T-helper 17 cell (primary cell): ENCODE results near the gene PHF20. TPM values are rescaled to one million over a fixed set of nuclear protein-coding genes. Genes with fewer than 3 reads are reported as not detected.
A peak's percentile ranks its signal among the peaks of the same experiment; 100 is the strongest.
"Not testable (repeated sequence)": the region's sequence is repeated elsewhere in the genome, so short reads cannot be mapped to it uniquely, and the experiment has no call there.

ENCODE experiments used
- ATAC-seq: fragments of 150-1000 bp; cut with Tn5 transposase; 2 replicates; pipeline ENCODE4 v1.10.0; 2021; ENCODE audit warnings: mild to moderate bottlenecking, moderate library complexity
- DNase-seq, 3 donors: peaks; one replicate each; pipeline versions ENCODE4 v3.0.0 to v3.0.0-alpha.2; 2020 to 2021
- H3K9me3 ChIP-seq: one replicate; pipeline ENCODE4 v1.7.0; 2013; ENCODE audit warnings: low read length, mild to moderate bottlenecking; ENCODE audit not compliant: control insufficient read depth, poor library complexity, severe bottlenecking
- H3K27ac Mint-ChIP-seq: one replicate; pipeline ENCODE4 v1.8.0; 2022; ENCODE audit warnings: mild to moderate bottlenecking, moderate library complexity, mixed read lengths
- H3K27me3 Mint-ChIP-seq: one replicate; pipeline ENCODE4 v1.8.0; 2022; ENCODE audit warnings: mixed read lengths
- H3K36me3 Mint-ChIP-seq: one replicate; pipeline ENCODE4 v1.8.0; 2022; ENCODE audit warnings: low read depth, mixed read lengths
- H3K4me1 Mint-ChIP-seq: one replicate; pipeline ENCODE4 v1.8.0; 2022; ENCODE audit warnings: mild to moderate bottlenecking, mixed read lengths
- H3K4me3 Mint-ChIP-seq: one replicate; pipeline ENCODE4 v1.8.0; 2022; ENCODE audit warnings: mild to moderate bottlenecking, moderate library complexity, mixed read lengths
- total RNA-seq, 4 donors: library from RNA in 2 of 4; stranded (reverse) in 2 of 4; gene quantifications; one replicate each; pipeline ENCODE4 v1.2.3 and lab custom pipeline; 2022 to 2026

The PHF20 gene
- total RNA-seq, 2 donors from 2014 or later, result 121 to 129 TPM

GRCh38 chr20:35954907-35955251 is 183.1 kb downstream of the PHF20 start:
- H3K9me3 ChIP-seq, result no peaks in the 10 kb centered on the region
- peak overlapping the region; percentile 98 for H3K4me3 Mint-ChIP-seq
- peak overlapping the region; percentile 97 for H3K27ac Mint-ChIP-seq
- H3K4me1 Mint-ChIP-seq, result peaks cover 14% of the 10 kb centered on the region
- no peaks in the 10 kb centered on the region for H3K27me3 Mint-ChIP-seq
- DNase-seq (peak in 2 of 3 donors; percentile 22 to 37), ATAC-seq (peak; percentile 16)
- H3K36me3 Mint-ChIP-seq, result no peaks in the 10 kb centered on the region

GRCh38 chr20:35956616-35957015 is 184.8 kb downstream of the PHF20 start:
- H3K4me3 Mint-ChIP-seq, result no peak overlapping the region
- DNase-seq, result no peak
- no peak overlapping the region for H3K27ac Mint-ChIP-seq

GRCh38 chr20:35959291-35959690 is 187.5 kb downstream of the PHF20 start:
- not testable (repeated sequence) for H3K4me1 Mint-ChIP-seq, ATAC-seq, H3K27me3 Mint-ChIP-seq, H3K4me3 Mint-ChIP-seq, H3K27ac Mint-ChIP-seq, H3K9me3 ChIP-seq, DNase-seq, H3K36me3 Mint-ChIP-seq

More at GRCh38 chr20:35956616-35957015, 184.8 kb downstream of the PHF20 start:
- H3K36me3 Mint-ChIP-seq, result no peaks in the 10 kb centered on the region
- H3K4me1 Mint-ChIP-seq, result peaks cover 13% of the 10 kb centered on the region
- H3K9me3 ChIP-seq, result no peaks in the 10 kb centered on the region
- H3K27me3 Mint-ChIP-seq, result no peaks in the 10 kb centered on the region
- no peak for ATAC-seq

GRCh38 chr20:35963878-35964277 is 192.1 kb downstream of the PHF20 start:
- H3K36me3 Mint-ChIP-seq, result peaks cover 2% of the 10 kb centered on the region
- no peak for ATAC-seq
- H3K27me3 Mint-ChIP-seq, result no peaks in the 10 kb centered on the region
- H3K9me3 ChIP-seq, result no peaks in the 10 kb centered on the region
- peaks cover 6% of the 10 kb centered on the region for H3K4me1 Mint-ChIP-seq
- DNase-seq, result no peak
- H3K27ac Mint-ChIP-seq, result no peak overlapping the region
- H3K4me3 Mint-ChIP-seq, result no peak overlapping the region

- H3K4me3 Mint-ChIP-seq, result peak within 1 kb of the TSS; percentile 36
- H3K36me3 Mint-ChIP-seq, result peaks cover 2% of the 10 kb centered on the region
- no peaks in the 10 kb centered on the region for H3K9me3 ChIP-seq
- DNase-seq (no peak), ATAC-seq (no peak)
- no peak within 1 kb of the TSS for H3K27ac Mint-ChIP-seq
- H3K4me1 Mint-ChIP-seq, result peaks cover 6% of the 10 kb centered on the region
- H3K27me3 Mint-ChIP-seq, result no peaks in the 10 kb centered on the region
These were observed 196.3 kb downstream of the PHF20 start, which contains the start of gene CNBD2 for GRCh38 chr20:35967979-35968640. TSS of gene CNBD2 (plus strand) at chr20:35968590. CDS start at chr20:35968763, 173 bp downstream.

- no peaks in the 10 kb centered on the region for H3K27me3 Mint-ChIP-seq
- DNase-seq (no peak), ATAC-seq (no peak)
- no peak overlapping the region for H3K4me3 Mint-ChIP-seq
- H3K36me3 Mint-ChIP-seq, result peaks cover 2% of the 10 kb centered on the region
- H3K27ac Mint-ChIP-seq, result no peak overlapping the region
- peaks cover 6% of the 10 kb centered on the region for H3K4me1 Mint-ChIP-seq
- H3K9me3 ChIP-seq, result no peaks in the 10 kb centered on the region
These were observed 197.1 kb downstream of the PHF20 start for GRCh38 chr20:35968930-35969329.

GRCh38 chr20:35971981-35972380 is 200.2 kb downstream of the PHF20 start:
- Mint-ChIP-seq H3K4me1 (no peaks in the 10 kb centered on the region), H3K27ac (no peak overlapping the region), H3K36me3 (no peaks in the 10 kb centered on the region), H3K27me3 (no peaks in the 10 kb centered on the region), H3K4me3 (no peak overlapping the region)
- H3K9me3 ChIP-seq, result no peaks in the 10 kb centered on the region
- ATAC-seq (no peak), DNase-seq (no peak)

GRCh38 chr20:35972462-35972861 is 200.6 kb downstream of the PHF20 start:
- H3K4me3 Mint-ChIP-seq, result no peak overlapping the region
- H3K27ac Mint-ChIP-seq, result no peak overlapping the region
- ATAC-seq (no peak), DNase-seq (no peak)
- H3K4me1 Mint-ChIP-seq, result no peaks in the 10 kb centered on the region
- no peaks in the 10 kb centered on the region for H3K27me3 Mint-ChIP-seq
- H3K9me3 ChIP-seq, result no peaks in the 10 kb centered on the region
- no peaks in the 10 kb centered on the region for H3K36me3 Mint-ChIP-seq

GRCh38 chr20:35974256-35974655 is 202.4 kb downstream of the PHF20 start:
- H3K4me1 Mint-ChIP-seq, result no peaks in the 10 kb centered on the region
- H3K27me3 Mint-ChIP-seq, result no peaks in the 10 kb centered on the region
- ATAC-seq (no peak), DNase-seq (no peak)
- H3K27ac Mint-ChIP-seq, result no peak overlapping the region
- no peaks in the 10 kb centered on the region for H3K9me3 ChIP-seq
- H3K36me3 Mint-ChIP-seq, result no peaks in the 10 kb centered on the region
- H3K4me3 Mint-ChIP-seq, result no peak overlapping the region

- no peak overlapping the region for H3K27ac Mint-ChIP-seq
- H3K9me3 ChIP-seq, result no peaks in the 10 kb centered on the region
- DNase-seq (no peak), ATAC-seq (no peak)
- no peak overlapping the region for H3K4me3 Mint-ChIP-seq
- H3K36me3 Mint-ChIP-seq, result no peaks in the 10 kb centered on the region
- H3K27me3 Mint-ChIP-seq, result peaks cover 11% of the 10 kb centered on the region
- no peaks in the 10 kb centered on the region for H3K4me1 Mint-ChIP-seq
These were observed 204.0 kb downstream of the PHF20 start for GRCh38 chr20:35975576-35976373.

GRCh38 chr20:35978041-35978513 is 206.3 kb downstream of the PHF20 start:
- no peaks in the 10 kb centered on the region for H3K9me3 ChIP-seq
- ATAC-seq, result no peak
- Mint-ChIP-seq H3K36me3 (peaks cover 5% of the 10 kb centered on the region), H3K4me1 (no peaks in the 10 kb centered on the region), H3K4me3 (no peak overlapping the region), H3K27me3 (peaks cover 25% of the 10 kb centered on the region), H3K27ac (no peak overlapping the region)
- no peak for DNase-seq

GRCh38 chr20:35979544-35979943 is 207.7 kb downstream of the PHF20 start:
- H3K9me3 ChIP-seq, result no peaks in the 10 kb centered on the region
- peaks cover 25% of the 10 kb centered on the region for H3K27me3 Mint-ChIP-seq
- H3K4me1 Mint-ChIP-seq, result peaks cover 3% of the 10 kb centered on the region
- ATAC-seq (no peak), DNase-seq (no peak)
- no peak overlapping the region for H3K4me3 Mint-ChIP-seq
- H3K36me3 Mint-ChIP-seq, result peaks cover 5% of the 10 kb centered on the region
- H3K27ac Mint-ChIP-seq, result no peak overlapping the region

- DNase-seq, result no peak
These were observed 210.2 kb downstream of the PHF20 start for GRCh38 chr20:35981969-35982368.

More at GRCh38 chr20:35981969-35982368, 210.2 kb downstream of the PHF20 start:
- H3K9me3 ChIP-seq, result no peaks in the 10 kb centered on the region
- peaks cover 30% of the 10 kb centered on the region for H3K27me3 Mint-ChIP-seq
- H3K36me3 Mint-ChIP-seq, result peaks cover 7% of the 10 kb centered on the region
- no peak overlapping the region for H3K27ac Mint-ChIP-seq
- H3K4me3 Mint-ChIP-seq, result no peak overlapping the region
- peaks cover 5% of the 10 kb centered on the region for H3K4me1 Mint-ChIP-seq
- no peak for ATAC-seq
